HT-29 (cell line): ENCODE data around the gene GOLGA3. TPM values are rescaled to one million over a fixed set of nuclear protein-coding genes. Genes with fewer than 3 reads are reported as not detected.
"Not testable (repeated sequence)": the region's sequence is repeated elsewhere in the genome, so short reads cannot be mapped to it uniquely, and the experiment has no call there.

Experiments
- DNase-seq: peaks from one replicate; pipeline ENCODE4 v3.0.0-alpha.2; 2015; ENCODE audit warnings: low spot score
- total RNA-seq: library from RNA; depleted of rRNA; stranded (reverse); fragments of >200 nt; shearing (Covaris generic); gene quantifications from 2 replicates; pipeline ENCODE4 v1.2.3, GENCODE V29; 2014

Gene GOLGA3
- total RNA-seq, 1 experiment from 2014 or later = 81.6 TPM

DNA sequence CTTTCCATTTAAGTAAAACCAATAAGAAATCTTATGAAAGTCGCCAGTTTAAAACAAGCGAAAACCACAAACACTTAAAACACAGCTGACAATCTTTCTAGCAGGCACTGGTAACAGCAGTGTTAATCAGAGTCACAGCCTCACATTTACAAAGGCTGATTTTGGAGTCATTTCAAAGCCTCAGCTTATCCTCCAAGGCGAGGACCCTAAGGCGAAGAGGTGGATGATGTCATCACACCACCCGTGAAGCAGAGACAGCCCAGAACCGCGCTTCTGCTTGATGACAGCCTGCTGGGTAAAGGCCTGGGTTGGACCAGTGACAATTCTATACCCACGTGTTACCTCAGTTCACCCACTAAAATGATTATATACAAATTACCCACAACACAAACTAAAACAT is 10.1 kb downstream of the GOLGA3 start:
- no peak for DNase-seq

DNA sequence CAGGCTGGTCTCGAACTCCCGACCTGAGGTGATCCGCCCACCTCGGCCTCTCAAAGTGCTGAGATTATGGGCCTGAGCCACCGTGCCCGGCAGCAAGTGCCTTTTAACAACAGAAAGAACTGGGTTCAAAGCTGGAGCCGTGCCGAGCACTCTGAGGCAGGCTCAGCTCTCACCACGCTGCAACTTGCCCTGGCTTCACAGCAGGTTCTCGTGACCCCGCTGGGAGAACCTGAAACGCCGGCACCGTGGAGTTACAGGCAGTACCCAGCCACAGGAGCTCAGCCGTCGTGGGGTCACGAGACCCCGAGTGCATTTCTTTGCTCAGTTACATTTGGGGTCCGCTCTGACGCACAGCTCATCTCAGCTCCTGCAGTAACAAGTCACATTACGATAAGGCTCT is 14.4 kb downstream of the GOLGA3 start:
- no peak for DNase-seq

DNA sequence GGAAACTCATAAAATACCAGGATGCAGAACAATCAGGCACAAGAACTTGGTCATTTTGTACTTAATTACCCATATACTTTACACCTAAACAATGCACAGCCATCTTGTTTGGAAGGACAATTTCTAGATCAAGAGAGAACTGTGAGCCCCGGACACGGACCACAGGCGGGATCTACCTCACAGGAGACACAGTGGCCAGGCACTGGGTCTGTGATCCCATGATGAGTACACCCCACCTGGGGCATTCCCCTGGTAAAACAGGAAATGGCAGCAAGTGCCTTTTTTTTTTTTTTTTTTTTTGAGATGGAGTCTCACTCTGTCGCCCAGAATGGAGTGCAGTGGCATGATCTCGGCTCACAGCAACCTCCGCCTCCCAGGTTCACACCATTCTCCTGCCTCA is 15.2 kb downstream of the GOLGA3 start:
- no peak for DNase-seq

- DNase-seq = no peak
Measured at GRCh38 chr12:132812631-132813305, 15.9 kb downstream of the GOLGA3 start.

- DNase-seq = peak; percentile 38
Measured at GRCh38 chr12:132809391-132809790, 19.3 kb downstream of the GOLGA3 start.

- no peak for DNase-seq
Measured at GRCh38 chr12:132807295-132808092, 21.2 kb downstream of the GOLGA3 start.

DNA sequence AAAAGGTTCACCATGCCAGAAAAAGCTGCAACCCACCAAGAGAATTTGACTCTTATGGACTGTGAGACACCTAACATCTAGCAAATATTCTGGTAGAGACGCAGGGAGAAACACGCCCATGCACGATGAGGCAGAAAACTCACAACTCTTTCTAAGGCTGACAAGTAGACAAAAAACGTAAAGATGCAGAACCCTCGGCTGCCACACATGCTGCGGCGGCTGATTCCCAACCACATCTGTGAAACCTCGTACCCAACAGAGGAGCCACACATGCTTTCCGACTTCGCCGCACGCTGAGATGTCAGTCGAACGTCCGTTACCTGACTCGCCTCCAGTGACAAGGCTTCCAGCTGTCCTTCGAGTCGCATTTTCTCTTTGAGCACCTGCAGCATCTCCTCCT is 21.8 kb downstream of the GOLGA3 start:
- no peak for DNase-seq

- no peak for DNase-seq
Measured at GRCh38 chr12:132804426-132804861, 24.2 kb downstream of the GOLGA3 start.

GRCh38 chr12:132803888-132804287 is 24.8 kb downstream of the GOLGA3 start:
- no peak for DNase-seq

- DNase-seq = no peak
Measured at GRCh38 chr12:132803125-132803524, 25.5 kb downstream of the GOLGA3 start.

- no peak for DNase-seq
Measured at GRCh38 chr12:132801741-132802140, 26.9 kb downstream of the GOLGA3 start.

GRCh38 chr12:132798836-132799235 is 29.8 kb downstream of the GOLGA3 start:
- DNase-seq = no peak

DNA sequence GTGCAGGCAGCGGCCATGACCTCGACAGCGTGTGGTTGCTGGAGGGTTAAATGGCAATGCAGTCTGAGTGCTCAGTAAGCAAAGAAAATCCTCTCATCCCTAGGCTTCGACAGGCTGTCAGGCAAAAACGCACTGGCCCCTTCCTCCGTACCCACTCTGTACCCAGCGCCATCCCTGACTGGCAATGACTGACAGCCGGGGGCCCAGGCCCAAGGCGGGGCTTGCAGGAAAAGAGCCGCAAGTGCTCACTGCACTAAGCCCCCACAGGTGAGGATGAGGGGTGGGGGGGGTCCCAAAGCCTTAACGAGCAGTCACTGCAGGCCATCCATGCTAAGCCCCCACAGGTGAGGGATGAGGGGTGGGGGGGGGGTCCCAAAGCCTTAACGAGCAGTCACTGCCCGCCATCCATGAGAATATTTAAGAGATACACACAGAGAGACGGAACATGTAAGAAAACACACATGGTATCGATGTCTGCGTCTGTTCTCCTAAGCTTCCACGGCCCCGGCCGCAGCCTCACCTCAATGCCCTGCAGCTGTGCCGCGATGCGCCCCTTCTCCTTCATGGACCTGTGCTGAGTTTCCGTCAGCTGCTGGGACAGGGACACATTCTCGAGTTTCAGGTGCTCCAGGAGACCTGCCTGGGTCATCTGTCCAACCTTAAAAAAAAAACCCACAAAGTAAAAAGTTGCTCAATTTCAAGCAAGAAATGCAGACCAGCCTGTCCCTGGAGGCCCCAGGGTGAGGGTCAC is 30.7 kb downstream of the GOLGA3 start:
- DNase-seq = no peak

DNA sequence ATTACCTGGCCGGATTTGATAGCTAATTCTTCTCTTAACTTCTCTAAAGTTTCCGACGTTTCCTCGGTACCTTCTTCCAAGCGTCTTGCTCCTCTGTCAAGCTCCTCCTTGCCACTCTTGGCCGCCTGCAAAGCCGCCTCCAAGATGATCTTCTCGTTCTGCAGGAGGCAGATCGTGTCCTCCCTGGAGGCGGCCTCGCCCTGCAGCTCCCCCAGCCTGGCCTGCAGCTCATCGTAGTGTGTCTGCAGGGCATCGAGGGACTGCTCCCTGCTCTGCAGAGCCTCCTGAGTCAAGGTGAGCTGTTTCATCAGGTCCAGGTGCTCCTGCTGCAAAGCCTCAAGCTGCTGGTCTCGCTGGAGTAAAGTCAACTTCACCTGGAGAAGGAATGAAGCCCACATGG is 32.8 kb downstream of the GOLGA3 start:
- no peak for DNase-seq

DNA sequence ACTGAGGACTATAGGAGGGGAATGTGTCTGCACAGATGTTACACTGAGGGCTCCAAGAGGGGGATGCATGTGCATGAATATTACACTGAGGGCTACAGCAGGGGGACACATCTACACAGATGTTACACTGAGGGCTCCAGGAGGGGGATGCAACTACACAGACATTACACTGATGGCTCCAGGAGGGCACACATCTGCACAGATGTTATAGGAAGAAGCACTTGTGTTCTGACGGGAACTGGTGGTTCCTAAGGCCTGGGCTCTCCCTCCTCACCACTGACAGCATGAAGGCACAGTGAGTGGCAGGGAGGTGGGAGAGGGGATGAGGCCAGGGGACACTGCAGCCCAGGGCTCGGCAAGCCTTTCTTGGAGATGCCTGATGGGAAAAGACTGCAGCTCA is 36.7 kb downstream of the GOLGA3 start:
- DNase-seq = not testable (repeated sequence)

DNA sequence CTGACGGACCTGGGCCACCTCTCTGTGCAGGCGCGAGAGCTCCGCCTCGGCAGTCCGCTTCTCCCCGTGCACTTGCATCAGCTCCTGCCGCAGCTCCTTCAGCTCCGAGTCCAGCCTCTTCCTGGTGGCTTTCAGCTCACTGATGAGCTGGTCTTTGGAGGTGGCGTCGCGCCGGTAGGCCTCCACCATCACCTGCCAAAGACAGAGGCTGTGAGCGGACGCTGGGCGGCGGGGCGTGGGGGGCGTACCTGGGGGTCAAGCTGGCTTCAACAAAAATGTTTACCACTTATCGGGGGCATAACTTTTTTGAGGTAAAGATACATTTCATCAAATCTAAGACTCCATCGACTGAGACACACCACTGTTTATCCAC is 39.6 kb downstream of the GOLGA3 start:
- DNase-seq = no peak

DNA sequence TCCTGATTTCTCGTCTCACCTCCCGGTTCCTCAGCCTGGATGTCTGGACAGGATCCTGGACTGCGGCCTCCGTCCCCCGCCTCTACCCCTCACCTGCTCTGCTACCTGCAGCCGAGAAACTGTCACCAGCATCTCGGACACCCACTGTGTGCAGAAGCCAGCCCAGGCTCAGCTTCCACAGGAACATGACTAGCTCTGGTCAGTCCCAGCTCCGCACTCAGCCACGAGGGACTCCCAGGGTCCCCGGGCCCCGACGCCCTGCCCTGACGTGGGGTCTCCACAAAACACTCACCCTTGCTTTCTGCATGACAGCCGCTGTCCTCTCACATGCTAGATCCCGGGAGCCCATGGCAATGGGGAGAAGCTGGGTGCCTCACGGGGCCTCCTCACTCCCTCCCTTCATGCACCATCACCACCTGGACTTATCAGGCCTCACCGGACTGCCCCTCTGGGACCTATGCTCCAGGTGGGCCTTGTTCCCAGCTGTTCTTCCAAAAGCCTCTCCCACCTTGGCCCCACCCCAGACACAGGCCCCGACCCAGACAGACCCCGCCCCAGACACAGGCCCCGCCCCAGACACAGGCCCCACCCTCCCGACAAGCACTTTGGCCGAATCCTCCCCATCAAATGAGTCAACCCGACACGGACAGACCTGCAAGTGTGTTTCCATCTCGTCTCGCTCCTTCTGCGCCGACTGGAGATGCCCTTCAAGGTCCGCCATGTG is 40.1 kb downstream of the GOLGA3 start:
- DNase-seq = no peak

DNA sequence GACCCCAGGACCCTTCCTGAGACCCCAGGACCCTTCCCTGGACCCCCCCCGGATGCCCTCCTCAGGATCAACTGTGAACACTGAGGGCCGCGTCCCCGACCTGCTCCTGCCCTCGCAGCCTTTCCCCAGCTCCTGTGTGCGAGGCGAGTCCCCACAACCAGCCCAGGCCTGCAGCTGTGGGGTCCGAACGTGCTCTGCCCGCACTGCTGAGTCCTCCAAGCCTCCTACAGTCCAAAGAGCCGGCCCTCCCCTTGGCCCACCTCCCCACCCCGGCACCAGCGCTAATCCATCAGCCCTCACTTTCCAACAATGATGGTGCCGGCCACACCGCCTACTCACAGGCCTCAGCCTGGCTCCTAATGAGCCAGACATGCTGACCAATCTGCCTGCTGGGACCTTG is 40.8 kb downstream of the GOLGA3 start:
- no peak for DNase-seq

GRCh38 chr12:132786192-132786591 is 42.5 kb downstream of the GOLGA3 start:
- no peak for DNase-seq

- no peak for DNase-seq
Measured at GRCh38 chr12:132784580-132784979, 44.1 kb downstream of the GOLGA3 start.

- DNase-seq = no peak
Measured at GRCh38 chr12:132783917-132784531, 44.6 kb downstream of the GOLGA3 start.
